K562 (cell line): ENCODE results near the gene TAL1. TPM values are rescaled to one million over a fixed set of nuclear protein-coding genes. Genes with fewer than 3 reads are reported as not detected.

Source experiments
- ARHGAP35 ChIP-seq: fragments of 450-650 bp; IDR thresholded peaks from 2 replicates; pipeline ENCODE4 v1.6.1; 2018; ENCODE audit not compliant: partially characterized antibody
- BHLHE40 ChIP-seq: IDR thresholded peaks from 2 replicates; pipeline ENCODE4 v1.6.1; 2011; ENCODE audit warnings: low read length, improper control_type of control experiment
- CSDE1 ChIP-seq, 2 experiments: fragments of 450-650 bp; IDR thresholded peaks; 2 replicates each; pipeline ENCODE4 v1.6.1; 2016; ENCODE audit warnings: mild to moderate bottlenecking in 1 of 2
- DPF2 ChIP-seq: fragments of 450-650 bp; IDR thresholded peaks from 2 replicates; pipeline ENCODE4 v1.6.1; 2016
- HDAC3 ChIP-seq: fragments of 450-650 bp; IDR thresholded peaks from 2 replicates; pipeline ENCODE4 v1.6.1; 2018; ENCODE audit warnings: borderline replicate concordance, mild to moderate bottlenecking, moderate library complexity; ENCODE audit not compliant: partially characterized antibody
- ILK ChIP-seq: fragments of 450-650 bp; IDR thresholded peaks from 2 replicates; pipeline ENCODE4 v1.6.1; 2016; ENCODE audit warnings: missing genetic modification characterization, low read depth, mild to moderate bottlenecking, missing compliant biosample characterization, moderate library complexity, borderline replicate concordance
- NR2C1 ChIP-seq, 2 experiments: fragments of 450-650 bp; IDR thresholded peaks; 2 replicates each; pipeline ENCODE4 v1.6.1; 2017; ENCODE audit warnings: mild to moderate bottlenecking in 2 of 2, antibody characterized with exemption in 1 of 2, inconsistent platforms in 1 of 2, missing compliant biosample characterization in 1 of 2, missing genetic modification characterization in 1 of 2
- SNIP1 ChIP-seq: fragments of 450-650 bp; IDR thresholded peaks from 2 replicates; pipeline ENCODE4 v1.7.1; 2017; ENCODE audit warnings: low read depth, mild to moderate bottlenecking
- TAF7 ChIP-seq: fragments of 450-650 bp; IDR thresholded peaks from 2 replicates; pipeline ENCODE4 v1.6.1; 2016; ENCODE audit warnings: missing genetic modification characterization, missing compliant biosample characterization
- ZBTB17 ChIP-seq: fragments of 450-650 bp; formaldehyde crosslinking; IDR thresholded peaks from 2 replicates; pipeline ENCODE4 v1.4.0; 2020; ENCODE audit warnings: mild to moderate bottlenecking
- ZNF212 ChIP-seq: fragments of 450-650 bp; formaldehyde crosslinking; IDR thresholded peaks from 2 replicates; pipeline ENCODE4 v1.4.0; 2020; ENCODE audit warnings: mild to moderate bottlenecking
- ZNF639 ChIP-seq, 2 experiments: fragments of 200-800 bp in 1 of 2; sonication (Bioruptor generic) in 1 of 2; sonication (generic) in 1 of 2; formaldehyde crosslinking in 1 of 2; IDR thresholded peaks in 1 of 2; conservative IDR thresholded peaks in 1 of 2; 2 replicates each; pipeline versions ENCODE4 v1.5.0 to v1.6.1; 2016 to 2020; ENCODE audit warnings: missing compliant biosample characterization in 1 of 2, missing genetic modification characterization in 1 of 2, missing genetic modification reagents in 1 of 2
- polyA plus RNA-seq, 8 experiments: library from polyadenylated mRNA; depleted of rRNA in 4 of 8; stranded (reverse) in 5 of 8; unstranded in 3 of 8; fragments of >200 nt; fragmentation: Nextera tagmentation in 2 of 8; fragmentation: Illumina TruSeq in 1 of 8; extraction: Ambion mirVana in 2 of 8; extraction: Trizol in 1 of 8; gene quantifications; 2 replicates each; pipeline versions ENCODE4 v1.2.1 to v1.2.3, GENCODE V29; 2011 to 2014; ENCODE audit warnings: inconsistent platforms in 1 of 8, missing spikeins in 1 of 8
- total RNA-seq, 7 experiments: library from RNA; depleted of rRNA in 6 of 7; stranded (reverse); fragments of >200 nt in 6 of 7; fragmentation: Illumina TruSeq in 2 of 7; extraction: Trizol in 2 of 7; gene quantifications; 2 replicates each; pipeline versions ENCODE4 v1.2.1 to v1.2.3, GENCODE V29; 2011 to 2021; ENCODE audit warnings: low replicate concordance in 1 of 7
- TF ChIP-seq, protein P1 (sequence below): sonication (generic); formaldehyde crosslinking; IDR thresholded peaks from 2 replicates; pipeline ENCODE4 v1.8.0; 2022; ENCODE audit warnings: mild to moderate bottlenecking, missing genetic modification reagents
- TF ChIP-seq, protein P2 (sequence below): sonication (generic); formaldehyde crosslinking; IDR thresholded peaks from 2 replicates; pipeline ENCODE4 v1.8.0; 2022; ENCODE audit warnings: mild to moderate bottlenecking, low read depth, missing genetic modification reagents
- TF ChIP-seq, protein P3 (sequence below): fragments of 450-650 bp; formaldehyde crosslinking; conservative IDR thresholded peaks from 2 replicates; pipeline ENCODE4 v1.4.0; 2022; ENCODE audit warnings: mild to moderate bottlenecking, missing genetic modification characterization

Gene TAL1
- total and polyA plus RNA-seq, 9 of the 15 experiments (the other 6 are each of a cell fraction or from before 2014, with no cell fraction given) = 18.5 to 106 (median 59.7) TPM

DNA sequence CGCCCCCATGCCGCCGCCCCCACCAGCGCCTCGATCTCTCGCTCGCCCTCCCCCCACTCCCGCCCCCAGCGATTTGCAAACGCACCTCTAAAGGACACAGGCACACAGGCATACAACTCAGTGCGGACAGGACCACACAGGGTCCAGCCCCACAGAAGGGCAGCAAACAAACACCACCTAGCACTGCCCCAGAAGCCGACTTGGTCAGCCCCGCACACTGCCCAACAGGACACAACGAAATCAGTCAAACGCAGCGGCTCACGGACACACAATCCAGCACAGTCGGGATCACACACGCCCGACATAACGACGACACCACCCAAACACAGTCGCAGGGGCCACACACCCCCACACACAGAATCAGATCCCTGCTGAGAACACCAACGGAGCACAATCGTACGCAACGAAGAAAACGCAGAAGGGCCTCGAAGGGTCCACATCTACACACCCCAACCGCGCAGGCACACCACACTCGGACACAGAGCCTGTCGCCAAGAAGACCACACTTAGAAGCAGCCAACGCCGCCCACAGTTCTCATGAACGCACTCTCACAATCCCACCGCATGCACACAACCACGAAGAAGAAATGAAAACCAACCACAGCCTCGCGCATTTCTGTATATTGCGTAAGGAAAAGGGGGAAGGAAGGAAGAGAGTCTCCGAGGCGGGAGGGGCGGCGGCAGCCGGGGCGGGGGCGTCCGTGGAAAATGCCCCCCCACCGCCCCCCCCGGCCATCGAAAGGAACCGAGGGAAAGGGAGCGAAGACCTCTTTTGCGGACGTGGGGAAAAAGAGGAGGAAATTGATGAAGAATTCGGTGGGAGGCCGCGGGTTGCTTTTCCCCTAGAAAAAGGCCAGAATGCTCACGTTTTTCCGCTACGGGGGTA is 481 bp downstream of the TAL1 start (continued):
- TF ChIP-seq, protein P1, sequence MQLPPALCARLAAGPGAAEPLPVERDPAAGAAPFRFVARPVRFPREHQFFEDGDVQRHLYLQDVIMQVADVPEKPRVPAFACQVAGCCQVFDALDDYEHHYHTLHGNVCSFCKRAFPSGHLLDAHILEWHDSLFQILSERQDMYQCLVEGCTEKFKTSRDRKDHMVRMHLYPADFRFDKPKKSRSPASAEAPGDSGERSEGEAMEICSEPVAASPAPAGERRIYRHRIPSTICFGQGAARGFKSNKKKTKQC = 0 out of 2 replicates have a peak, but pooled peaks have one; percentile 66
- TF ChIP-seq BHLHE40 = peak; percentile 67; the same call in 1 of the 2 replicates
- peak; percentile 83 for TF ChIP-seq DPF2
- 0 out of 2 replicates have a peak, but pooled peaks have one; percentile 29 for TF ChIP-seq SNIP1
- peak; percentile 1 for TF ChIP-seq ARHGAP35
- 0 out of 4 replicates have a peak, but pooled peaks have one; percentile 43 to 56 for TF ChIP-seq CSDE1 (IDR thresholded peaks at IDR 0.05)
- 0 out of 2 replicates have a peak, but pooled peaks have one; percentile 46 for TF ChIP-seq ZBTB17 (CRISPR knock-in tag)
- TF ChIP-seq, protein P2, sequence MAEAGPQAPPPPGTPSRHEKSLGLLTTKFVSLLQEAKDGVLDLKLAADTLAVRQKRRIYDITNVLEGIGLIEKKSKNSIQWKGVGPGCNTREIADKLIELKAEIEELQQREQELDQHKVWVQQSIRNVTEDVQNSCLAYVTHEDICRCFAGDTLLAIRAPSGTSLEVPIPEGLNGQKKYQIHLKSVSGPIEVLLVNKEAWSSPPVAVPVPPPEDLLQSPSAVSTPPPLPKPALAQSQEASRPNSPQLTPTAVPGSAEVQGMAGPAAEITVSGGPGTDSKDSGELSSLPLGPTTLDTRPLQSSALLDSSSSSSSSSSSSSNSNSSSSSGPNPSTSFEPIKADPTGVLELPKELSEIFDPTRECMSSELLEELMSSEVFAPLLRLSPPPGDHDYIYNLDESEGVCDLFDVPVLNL (CRISPR knock-in tag) = no peak
- TF ChIP-seq NR2C1 (IDR thresholded peaks at IDR 0.05) = no peak
- TF ChIP-seq NR2C1 (tag; IDR thresholded peaks at IDR 0.05) = peak; percentile 45; the same call in 1 of the 2 replicates
- TF ChIP-seq ILK = no peak
- TF ChIP-seq HDAC3 = peak; percentile 79
- TF ChIP-seq ZNF212 (CRISPR knock-in tag) = no peak
- TF ChIP-seq, protein P3, sequence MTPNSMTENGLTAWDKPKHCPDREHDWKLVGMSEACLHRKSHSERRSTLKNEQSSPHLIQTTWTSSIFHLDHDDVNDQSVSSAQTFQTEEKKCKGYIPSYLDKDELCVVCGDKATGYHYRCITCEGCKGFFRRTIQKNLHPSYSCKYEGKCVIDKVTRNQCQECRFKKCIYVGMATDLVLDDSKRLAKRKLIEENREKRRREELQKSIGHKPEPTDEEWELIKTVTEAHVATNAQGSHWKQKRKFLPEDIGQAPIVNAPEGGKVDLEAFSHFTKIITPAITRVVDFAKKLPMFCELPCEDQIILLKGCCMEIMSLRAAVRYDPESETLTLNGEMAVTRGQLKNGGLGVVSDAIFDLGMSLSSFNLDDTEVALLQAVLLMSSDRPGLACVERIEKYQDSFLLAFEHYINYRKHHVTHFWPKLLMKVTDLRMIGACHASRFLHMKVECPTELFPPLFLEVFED (CRISPR knock-in tag) = peak; percentile 94
- peak; percentile 80 for TF ChIP-seq TAF7 (tag)
- no peak for TF ChIP-seq ZNF639 (CRISPR knock-in tag; conservative IDR thresholded peaks at IDR 0.05 in 1 of 2, IDR thresholded peaks at IDR 0.05 in 1 of 2)
